DND-41 (cell line): ENCODE data around the gene HECTD4.

Experiments used
- CTCF ChIP-seq: IDR thresholded peaks from 2 replicates; pipeline ENCODE4 v1.5.1; 2012; ENCODE audit warnings: borderline replicate concordance, low read length, moderate library complexity, mild to moderate bottlenecking; ENCODE audit not compliant: poor library complexity, severe bottlenecking; ENCODE audit errors: extremely low read depth
- EZH2 ChIP-seq: IDR thresholded peaks from 3 replicates; pipeline ENCODE4 v1.6.1; 2012; ENCODE audit warnings: borderline replicate concordance, low read depth, mild to moderate bottlenecking, moderate library complexity, low read length, inconsistent platforms; ENCODE audit not compliant: severe bottlenecking

DNA sequence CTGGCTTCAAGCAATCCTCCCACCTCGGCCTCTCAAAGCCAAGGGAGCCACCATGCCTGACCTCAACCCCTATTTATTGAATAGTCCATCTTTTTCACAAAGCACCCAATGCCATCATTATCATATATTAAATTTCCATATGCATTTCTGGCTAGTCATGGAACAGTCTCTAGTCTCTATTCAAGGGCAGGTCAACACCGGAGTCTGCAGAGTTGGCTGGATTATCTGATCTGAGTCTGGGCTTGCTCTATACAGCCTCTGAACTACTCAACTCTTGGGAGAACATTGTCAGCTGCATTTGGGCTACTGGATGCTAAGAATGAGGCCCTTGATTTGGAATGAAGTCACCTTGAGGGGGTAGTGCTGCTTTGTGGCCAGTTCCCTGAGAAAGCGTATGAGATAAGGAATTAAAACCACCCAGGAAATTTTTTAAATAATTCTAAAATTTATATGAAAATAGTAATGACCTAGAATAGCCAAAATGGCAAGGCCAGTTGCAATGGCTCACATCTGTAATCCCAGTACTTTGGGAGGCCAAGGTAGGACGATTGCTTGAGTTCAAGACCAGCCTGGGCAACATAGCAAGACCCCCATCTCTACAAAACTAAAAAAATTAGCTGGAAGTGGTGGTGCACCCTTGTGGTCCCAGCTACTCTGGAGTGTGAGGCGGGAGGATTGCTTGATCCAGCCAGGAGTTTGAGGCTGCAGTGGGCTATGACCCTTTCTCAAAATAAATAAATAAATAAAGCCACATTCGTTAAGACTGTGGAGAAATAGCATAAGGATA lies 266.8 kb downstream of the HECTD4 start:
- TF ChIP-seq CTCF (no peak), EZH2 (no peak)
